GM18520 (cell line): ENCODE data around the gene NAA50.

ENCODE experiments used
- ATAC-seq: cut with Tn5 transposase; IDR thresholded peaks from one replicate; pipeline ENCODE4 v1.9.1; 2021; ENCODE audit not compliant: unreplicated experiment

The NAA50 gene

DNA sequence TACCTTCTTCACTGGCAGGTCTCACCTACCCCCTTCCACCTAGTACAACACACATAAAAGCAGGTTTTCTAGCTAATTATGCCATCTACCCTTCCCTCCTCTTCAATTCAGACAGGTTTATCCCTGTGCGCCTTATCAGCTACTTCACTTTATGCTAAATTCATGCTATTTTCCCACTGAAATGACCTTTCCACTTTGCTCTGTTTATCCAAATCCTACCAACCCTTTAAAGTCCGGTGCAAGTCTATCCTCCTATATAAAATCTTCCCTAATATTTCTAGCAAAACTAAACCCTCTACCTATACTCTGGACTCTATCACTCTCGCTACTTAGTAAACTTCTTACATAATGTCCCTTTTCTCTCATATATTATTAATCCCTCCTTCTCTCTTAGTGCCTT, 55.6 kb downstream of the NAA50 start:
- ATAC-seq: no peak

DNA sequence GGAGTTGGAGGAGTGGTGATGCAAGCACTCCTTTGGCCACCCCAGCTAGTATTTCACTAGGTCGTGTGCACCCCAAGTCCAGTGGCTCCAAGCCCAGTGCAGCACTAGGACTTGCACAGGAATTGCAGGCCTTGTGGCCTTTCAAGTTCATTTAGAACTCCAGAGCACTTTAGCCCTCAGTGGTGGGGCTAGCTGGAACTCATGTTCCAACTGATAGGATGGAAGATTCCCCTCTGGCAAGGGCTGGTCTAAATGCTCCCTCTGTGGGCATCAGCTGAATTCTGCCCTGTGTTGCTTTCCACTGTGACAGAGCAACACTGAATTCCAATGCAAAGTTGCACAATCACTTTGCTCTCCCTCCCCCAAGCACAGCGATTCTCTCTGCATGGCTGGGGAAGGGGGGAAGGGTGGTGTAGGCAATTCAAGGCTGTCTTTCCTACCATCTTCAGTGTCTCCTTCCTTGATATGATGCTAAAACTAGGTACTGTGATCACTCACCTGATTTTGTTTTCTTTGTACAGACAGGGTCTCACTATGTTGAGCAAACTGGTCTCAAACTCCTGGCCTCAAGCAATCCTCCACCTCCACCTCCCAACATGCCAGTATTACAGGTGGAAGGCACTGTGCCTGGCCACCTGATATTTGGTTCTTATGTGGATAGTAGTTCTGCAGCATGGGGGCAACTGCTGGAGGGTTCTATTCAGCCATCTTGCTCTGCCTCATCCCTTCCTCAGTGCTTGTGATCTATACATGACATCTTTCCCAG, 59.9 kb downstream of the NAA50 start:
- no peak for ATAC-seq

DNA sequence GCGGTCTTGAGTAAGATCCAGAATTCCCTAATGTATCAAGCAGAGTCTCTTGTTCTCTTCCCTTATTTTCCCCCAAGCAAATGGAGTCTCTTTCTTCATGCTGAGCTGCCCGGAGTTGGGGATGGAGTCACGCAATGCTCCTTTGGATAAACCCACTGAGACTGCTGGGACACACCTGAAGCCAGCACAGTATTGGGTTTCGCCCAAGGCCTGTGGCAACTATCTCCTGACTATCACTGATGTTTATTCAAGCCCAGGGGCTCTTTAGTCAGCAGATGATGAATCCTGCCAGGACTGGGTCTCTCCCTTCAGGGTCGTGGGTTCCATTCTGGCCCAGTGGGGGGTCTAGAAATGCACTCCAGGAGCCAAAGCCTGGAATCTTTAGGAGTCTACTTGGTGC, 60.9 kb downstream of the NAA50 start:
- no peak for ATAC-seq

GRCh38 chr3:113684271-113684819, 61.7 kb downstream of the NAA50 start:
- ATAC-seq: no peak

- ATAC-seq: no peak
These were observed 67.3 kb downstream of the NAA50 start for GRCh38 chr3:113678773-113679172.

DNA sequence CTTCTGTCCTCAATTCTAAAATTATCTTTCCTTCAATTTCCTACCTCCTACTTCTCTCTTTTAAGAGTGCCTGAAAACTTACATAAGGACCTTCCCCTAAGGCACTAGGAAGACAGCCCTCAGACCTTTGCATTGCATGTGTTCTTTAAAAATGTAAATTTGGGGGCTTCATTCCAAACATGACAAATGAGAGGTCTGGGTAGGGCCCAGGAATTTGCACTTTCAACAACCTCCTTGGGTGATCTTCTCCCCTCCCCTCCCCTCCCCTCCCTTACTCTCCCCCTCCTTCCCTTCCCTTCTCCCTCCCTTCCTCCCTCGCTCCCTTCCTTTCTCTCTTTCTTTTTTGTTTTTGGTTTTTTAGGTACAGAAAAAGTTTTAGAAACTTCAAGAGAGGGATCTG, 68.3 kb downstream of the NAA50 start:
- ATAC-seq: no peak

- no peak for ATAC-seq
These were observed 69.8 kb downstream of the NAA50 start for GRCh38 chr3:113676261-113676660.

GRCh38 chr3:113673593-113673992, 72.5 kb downstream of the NAA50 start:
- no peak for ATAC-seq

DNA sequence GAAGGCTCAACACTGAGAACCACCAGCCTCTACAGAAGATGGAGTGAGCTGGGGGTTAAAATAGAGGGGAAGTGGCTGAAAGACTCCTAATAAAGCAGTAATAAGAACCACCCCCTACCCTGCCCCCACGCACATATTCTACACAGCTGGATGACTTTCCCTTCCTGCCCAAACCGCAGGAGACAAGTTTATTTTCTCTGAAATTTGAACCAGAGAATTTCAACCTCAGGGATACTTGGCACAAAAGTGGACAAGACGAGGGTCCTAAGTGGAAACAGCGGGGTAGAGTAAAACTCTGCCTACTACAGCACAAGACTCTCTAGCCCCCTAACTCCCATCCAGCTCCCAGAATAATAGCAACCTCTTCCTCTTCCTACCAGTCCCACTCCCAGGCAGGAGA, 78.0 kb downstream of the NAA50 start:
- ATAC-seq: no peak
